ENCODE data around the gene STK16.
A peak's percentile ranks its signal among the peaks of the same experiment; 100 is the strongest.

STK16 gene

GRCh38 chr2:219214141-219214540 is 31.1 kb upstream of the STK16 start:
- DNase-seq (ENCODE audit: low read depth), result no peak

- no peak for DNase-seq (ENCODE audit: low read depth)
These were observed 30.5 kb upstream of the STK16 start for GRCh38 chr2:219214786-219215185.

GRCh38 chr2:219215871-219216534 is 29.3 kb upstream of the STK16 start:
- DNase-seq (ENCODE audit: low read depth), result no peak

- DNase-seq (ENCODE audit: low read depth), result no peak
These were observed 28.8 kb upstream of the STK16 start for GRCh38 chr2:219216535-219216915.

- no peak for DNase-seq (ENCODE audit: low read depth)
These were observed 27.0 kb upstream of the STK16 start for GRCh38 chr2:219218217-219218731.

GRCh38 chr2:219218732-219219701 is 26.3 kb upstream of the STK16 start, which contains the start of gene ABCB6:
Gene ABCB6 (minus strand): TSS chr2:219218958. CDS start chr2:219218673, 285 bp downstream.
- peak; percentile 76 for DNase-seq (ENCODE audit: low read depth)

GRCh38 chr2:219219784-219220532 is 25.3 kb upstream of the STK16 start:
- no peak for DNase-seq (ENCODE audit: low read depth)

GRCh38 chr2:219220652-219221402 is 24.5 kb upstream of the STK16 start:
- DNase-seq (ENCODE audit: low read depth), result no peak

- DNase-seq (ENCODE audit: low read depth), result no peak
These were observed 23.2 kb upstream of the STK16 start for GRCh38 chr2:219221957-219222518.

- DNase-seq (ENCODE audit: low read depth), result no peak
These were observed 21.3 kb upstream of the STK16 start for GRCh38 chr2:219223831-219224610.

- DNase-seq (ENCODE audit: low read depth), result no peak
These were observed 19.9 kb upstream of the STK16 start for GRCh38 chr2:219225350-219225749.

GRCh38 chr2:219228041-219228910 is 17.0 kb upstream of the STK16 start:
- no peak for DNase-seq (ENCODE audit: low read depth)

GRCh38 chr2:219228911-219229304 is 16.4 kb upstream of the STK16 start:
- no peak for DNase-seq (ENCODE audit: low read depth)

- DNase-seq (ENCODE audit: low read depth), result peak; percentile 96
These were observed 15.8 kb upstream of the STK16 start, which contains the start of the genes ANKZF1 and ATG9A for GRCh38 chr2:219229305-219230058. Gene ANKZF1 (plus strand): TSS chr2:219229806. CDS start chr2:219230258, 452 bp downstream. Gene ATG9A (minus strand): TSS chr2:219229636. CDS start chr2:219228024, 1,612 bp downstream.

GRCh38 chr2:219230059-219230540 is 15.2 kb upstream of the STK16 start:
- no peak for DNase-seq (ENCODE audit: low read depth)

- no peak for DNase-seq (ENCODE audit: low read depth)
These were observed 10.9 kb upstream of the STK16 start for GRCh38 chr2:219234331-219234730.

- no peak for DNase-seq (ENCODE audit: low read depth)
These were observed 2.0 kb upstream of the STK16 start for GRCh38 chr2:219243291-219243761.

GRCh38 chr2:219244789-219245147 is 511 bp upstream of the STK16 start:
- no peak for DNase-seq (ENCODE audit: low read depth)

Measured in activated T-helper 1 cell treated with Interleukin-2 at 50 U/mL for 16 hours (primary cell).